Panc1 (cell line): Measurements from ENCODE around the gene TBC1D16. TPM values are rescaled to one million over a fixed set of nuclear protein-coding genes. Genes with fewer than 3 reads are reported as not detected.

ENCODE experiments used
- ATAC-seq: fragments of 200-7000 bp; cut with Tn5 transposase; 2 replicates; pipeline ENCODE4 v1.9.1; 2020; ENCODE audit warnings: mild to moderate bottlenecking, moderate library complexity
- BruUV-seq: library from RNA; stranded (reverse); fragments of 400-500 nt; replicated peaks from 2 replicates; lab custom pipeline; 2021; lab: Mats Ljungman, UMichigan
- CTCF ChIA-PET: fragments of 300-600 bp; sonication (Branson Sonifier 250); formaldehyde crosslinking; loops from one replicate; lab custom pipeline; 2022; ENCODE audit warnings: antibody characterized with exemption; lab: Charles Lee
- POLR2A ChIA-PET: fragments of 300-600 bp; sonication (Branson Sonifier 250); formaldehyde crosslinking; loops from one replicate; lab custom pipeline; 2022; ENCODE audit warnings: antibody characterized with exemption; lab: Charles Lee
- DNase-seq: peaks from one replicate; pipeline ENCODE4 v3.0.0-alpha.2; 2010; ENCODE audit warnings: low read depth, low spot score
- H3K27ac ChIP-seq: 2 replicates; pipeline ENCODE4 v1.5.1; 2011; ENCODE audit warnings: mild to moderate bottlenecking, low read length, inconsistent platforms
- H3K27me3 ChIP-seq: fragments of 200-500 bp; sonication (Bioruptor generic); 2 replicates; pipeline ENCODE4 v1.6.0; 2014; ENCODE audit warnings: low read length, inconsistent platforms; ENCODE audit not compliant: control insufficient read depth, insufficient read depth
- H3K36me3 ChIP-seq: fragments of 200-500 bp; sonication (Bioruptor generic); 2 replicates; pipeline ENCODE4 v1.5.1; 2014; ENCODE audit warnings: inconsistent platforms, mild to moderate bottlenecking, low read length, moderate library complexity; ENCODE audit not compliant: control insufficient read depth, insufficient read depth
- H3K4me1 ChIP-seq: 2 replicates; pipeline ENCODE4 v1.5.1; 2011; ENCODE audit warnings: inconsistent platforms, mild to moderate bottlenecking, low read length, moderate library complexity; ENCODE audit not compliant: control insufficient read depth, insufficient read depth
- H3K4me3 ChIP-seq, 2 experiments: 2 replicates each; pipeline ENCODE4 v1.5.1; 2011 to 2012; ENCODE audit warnings: low read depth in 2 of 2, low read length in 2 of 2, mild to moderate bottlenecking in 2 of 2, inconsistent platforms in 1 of 2, moderate library complexity in 1 of 2
- H3K9me3 ChIP-seq: fragments of 200-500 bp; sonication (Bioruptor generic); 2 replicates; pipeline ENCODE4 v1.5.1; 2014; ENCODE audit warnings: low read depth, mild to moderate bottlenecking, inconsistent platforms, low read length, moderate library complexity; ENCODE audit not compliant: control insufficient read depth, insufficient read depth
- POLR2AphosphoS5 ChIP-seq: IDR thresholded peaks from 2 replicates; pipeline ENCODE4 v1.6.1; 2012; ENCODE audit warnings: mild to moderate bottlenecking, low read depth, low read length, moderate library complexity
- SIN3A ChIP-seq: IDR thresholded peaks from 2 replicates; pipeline ENCODE4 v1.6.1; 2012; ENCODE audit warnings: low read depth, mild to moderate bottlenecking, low read length, moderate library complexity, borderline replicate concordance; ENCODE audit not compliant: insufficient read depth
- TCF7L2 ChIP-seq: IDR thresholded peaks from 2 replicates; pipeline ENCODE4 v1.6.1; 2011; ENCODE audit warnings: mild to moderate bottlenecking, low read depth, low read length, inconsistent platforms
- in situ Hi-C: cut with HindIII; loops from 2 replicates; pipeline ENCODE4 v1.10.0; 2016; ENCODE audit warnings: low sequenced_read_pairs, low pct_unique_long_range_greater_than_20kb
- intact Hi-C: fragments of 100-400 bp; cut with micrococcal nuclease; formaldehyde crosslinking; loops from one replicate; pipeline ENCODE4 v1.10.0; 2022; ENCODE audit not compliant: unreplicated experiment
- total RNA-seq: library from RNA; stranded (reverse); gene quantifications from one replicate; pipeline ENCODE4 v1.2.1, GENCODE V29; 2021; ENCODE audit not compliant: unreplicated experiment
- TF ChIP-seq, protein P1 (sequence below): fragments of 450-650 bp; IDR thresholded peaks from 2 replicates; pipeline ENCODE4 v1.5.1; 2017; ENCODE audit warnings: mild to moderate bottlenecking
- TF ChIP-seq, protein P2 (sequence below), 2 experiments: IDR thresholded peaks; 2 replicates each; pipeline ENCODE4 v1.6.1; 2011 to 2012; ENCODE audit warnings: low read depth in 2 of 2, control low read depth in 1 of 2, low read length in 1 of 2, mild to moderate bottlenecking in 1 of 2, moderate library complexity in 1 of 2; ENCODE audit not compliant: insufficient read depth in 1 of 2

Gene TBC1D16
- total RNA-seq, 1 experiment from 2014 or later: 41.6 TPM

DNA sequence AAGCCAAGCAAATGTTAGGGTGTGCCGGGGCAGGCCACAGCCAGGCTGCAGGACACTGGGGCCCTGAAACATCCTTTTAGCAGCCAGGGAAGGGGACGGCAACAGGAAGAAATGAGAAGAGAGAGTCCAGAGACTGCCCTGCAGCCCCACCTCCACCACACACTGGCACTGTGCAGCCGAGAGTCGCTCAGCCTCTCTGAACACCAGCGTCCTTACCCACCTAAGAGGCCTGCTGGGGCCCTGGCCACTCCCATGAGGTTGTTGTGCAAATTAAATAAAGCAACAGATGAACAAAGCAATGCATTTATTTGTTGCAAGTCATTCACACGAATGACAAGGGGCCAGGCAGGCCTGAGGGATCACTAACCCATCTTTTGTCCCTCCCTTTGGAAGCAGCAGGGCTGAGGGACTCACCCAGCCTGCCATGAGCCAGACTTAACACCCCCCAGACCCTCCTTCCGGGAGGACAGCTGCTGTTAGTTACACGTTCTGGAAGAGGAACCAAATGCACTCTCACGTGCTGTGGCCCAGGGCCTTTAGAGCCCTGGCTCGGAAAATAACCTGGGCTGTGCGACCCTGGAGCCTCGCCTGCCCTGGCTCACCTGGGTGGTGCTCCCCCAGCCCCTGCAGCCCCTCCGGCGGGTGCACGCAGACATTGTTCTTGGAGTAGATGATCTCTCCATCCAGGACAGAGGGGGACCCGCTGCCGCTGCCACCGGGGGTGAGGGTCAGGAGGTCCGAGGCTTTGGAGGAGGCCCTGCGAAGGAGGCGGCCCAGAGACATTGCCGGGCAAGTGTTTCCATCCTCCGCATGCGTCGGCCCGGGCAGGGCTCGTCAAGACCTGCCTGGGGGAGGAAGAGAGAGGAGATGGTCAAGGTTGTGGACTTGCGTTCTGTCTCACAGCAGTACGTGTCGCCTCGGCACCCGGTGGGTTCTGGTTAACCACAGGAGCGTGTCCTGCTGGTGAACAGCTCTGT is 22.6 kb downstream of the TBC1D16 start:
- CTCF ChIA-PET: no interaction called here
- H3K4me1 ChIP-seq: peaks cover 7% of the 10 kb centered on the region
- DNase-seq (no peak), ATAC-seq (no peak)
- intact Hi-C loops (no loop called here), in situ Hi-C loops (no loop called here)
- peaks cover 3% of the 10 kb centered on the region; the same call in 1 of the 2 replicates for H3K9me3 ChIP-seq
- no peak overlapping the region for H3K27ac ChIP-seq
- POLR2A ChIA-PET: no interaction called here
- no peaks in the 10 kb centered on the region for H3K27me3 ChIP-seq
- H3K36me3 ChIP-seq: no peaks in the 10 kb centered on the region
- no TSS peak for BruUV-seq
- TF ChIP-seq, protein P1, sequence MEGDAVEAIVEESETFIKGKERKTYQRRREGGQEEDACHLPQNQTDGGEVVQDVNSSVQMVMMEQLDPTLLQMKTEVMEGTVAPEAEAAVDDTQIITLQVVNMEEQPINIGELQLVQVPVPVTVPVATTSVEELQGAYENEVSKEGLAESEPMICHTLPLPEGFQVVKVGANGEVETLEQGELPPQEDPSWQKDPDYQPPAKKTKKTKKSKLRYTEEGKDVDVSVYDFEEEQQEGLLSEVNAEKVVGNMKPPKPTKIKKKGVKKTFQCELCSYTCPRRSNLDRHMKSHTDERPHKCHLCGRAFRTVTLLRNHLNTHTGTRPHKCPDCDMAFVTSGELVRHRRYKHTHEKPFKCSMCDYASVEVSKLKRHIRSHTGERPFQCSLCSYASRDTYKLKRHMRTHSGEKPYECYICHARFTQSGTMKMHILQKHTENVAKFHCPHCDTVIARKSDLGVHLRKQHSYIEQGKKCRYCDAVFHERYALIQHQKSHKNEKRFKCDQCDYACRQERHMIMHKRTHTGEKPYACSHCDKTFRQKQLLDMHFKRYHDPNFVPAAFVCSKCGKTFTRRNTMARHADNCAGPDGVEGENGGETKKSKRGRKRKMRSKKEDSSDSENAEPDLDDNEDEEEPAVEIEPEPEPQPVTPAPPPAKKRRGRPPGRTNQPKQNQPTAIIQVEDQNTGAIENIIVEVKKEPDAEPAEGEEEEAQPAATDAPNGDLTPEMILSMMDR: no peak
- TF ChIP-seq POLR2AphosphoS5 (no peak), TCF7L2 (no peak)
- TF ChIP-seq, protein P2, sequence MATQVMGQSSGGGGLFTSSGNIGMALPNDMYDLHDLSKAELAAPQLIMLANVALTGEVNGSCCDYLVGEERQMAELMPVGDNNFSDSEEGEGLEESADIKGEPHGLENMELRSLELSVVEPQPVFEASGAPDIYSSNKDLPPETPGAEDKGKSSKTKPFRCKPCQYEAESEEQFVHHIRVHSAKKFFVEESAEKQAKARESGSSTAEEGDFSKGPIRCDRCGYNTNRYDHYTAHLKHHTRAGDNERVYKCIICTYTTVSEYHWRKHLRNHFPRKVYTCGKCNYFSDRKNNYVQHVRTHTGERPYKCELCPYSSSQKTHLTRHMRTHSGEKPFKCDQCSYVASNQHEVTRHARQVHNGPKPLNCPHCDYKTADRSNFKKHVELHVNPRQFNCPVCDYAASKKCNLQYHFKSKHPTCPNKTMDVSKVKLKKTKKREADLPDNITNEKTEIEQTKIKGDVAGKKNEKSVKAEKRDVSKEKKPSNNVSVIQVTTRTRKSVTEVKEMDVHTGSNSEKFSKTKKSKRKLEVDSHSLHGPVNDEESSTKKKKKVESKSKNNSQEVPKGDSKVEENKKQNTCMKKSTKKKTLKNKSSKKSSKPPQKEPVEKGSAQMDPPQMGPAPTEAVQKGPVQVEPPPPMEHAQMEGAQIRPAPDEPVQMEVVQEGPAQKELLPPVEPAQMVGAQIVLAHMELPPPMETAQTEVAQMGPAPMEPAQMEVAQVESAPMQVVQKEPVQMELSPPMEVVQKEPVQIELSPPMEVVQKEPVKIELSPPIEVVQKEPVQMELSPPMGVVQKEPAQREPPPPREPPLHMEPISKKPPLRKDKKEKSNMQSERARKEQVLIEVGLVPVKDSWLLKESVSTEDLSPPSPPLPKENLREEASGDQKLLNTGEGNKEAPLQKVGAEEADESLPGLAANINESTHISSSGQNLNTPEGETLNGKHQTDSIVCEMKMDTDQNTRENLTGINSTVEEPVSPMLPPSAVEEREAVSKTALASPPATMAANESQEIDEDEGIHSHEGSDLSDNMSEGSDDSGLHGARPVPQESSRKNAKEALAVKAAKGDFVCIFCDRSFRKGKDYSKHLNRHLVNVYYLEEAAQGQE (IDR thresholded peaks at IDR 0.05; ENCODE audit: insufficient read depth in 1 of 2, low read depth in 2 of 2, low read length in 1 of 2): no peak
- H3K4me3 ChIP-seq: no peak overlapping the region

DNA sequence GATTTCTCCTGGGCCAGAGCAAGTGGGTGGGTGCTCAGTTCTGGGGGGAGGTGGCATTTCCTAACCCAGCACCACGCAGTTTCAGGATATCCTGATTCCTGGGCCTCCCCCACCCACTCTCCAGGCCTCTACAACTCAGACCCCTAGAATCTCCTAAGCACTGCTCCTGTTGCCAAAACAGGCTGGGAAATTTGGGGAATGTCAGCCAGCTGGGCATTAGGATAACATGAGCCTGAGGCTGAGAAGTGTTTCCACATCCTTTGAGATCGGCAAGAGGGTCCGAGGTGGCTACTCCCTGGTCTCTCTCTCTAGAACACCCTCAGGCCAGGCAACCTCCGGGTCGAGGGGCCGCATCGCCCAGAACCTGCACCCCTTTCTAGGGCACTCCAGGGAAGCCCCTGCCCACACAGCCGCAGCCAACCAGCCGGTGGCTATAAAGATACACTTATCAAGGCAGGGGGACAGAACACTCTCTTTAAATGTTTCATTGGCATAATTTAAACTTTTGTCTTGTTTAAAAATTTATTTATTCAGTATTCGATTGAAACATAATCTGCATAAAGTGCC is 23.6 kb downstream of the TBC1D16 start:
- Histone ChIP-seq H3K4me1 (peaks cover 7% of the 10 kb centered on the region), H3K36me3 (no peaks in the 10 kb centered on the region), H3K27me3 (no peaks in the 10 kb centered on the region), H3K4me3 (no peak overlapping the region), H3K27ac (no peak overlapping the region), H3K9me3 (peaks cover 3% of the 10 kb centered on the region; the same call in 1 of the 2 replicates)
- TF ChIP-seq, protein P2 (IDR thresholded peaks at IDR 0.05; ENCODE audit: insufficient read depth in 1 of 2, low read depth in 2 of 2, low read length in 1 of 2): no peak
- TF ChIP-seq TCF7L2 (no peak), POLR2AphosphoS5 (no peak), SIN3A (no peak)
- TF ChIP-seq, protein P1: no peak
- ATAC-seq (no peak), DNase-seq (no peak)
- intact Hi-C loops: no loop called here
- no TSS peak for BruUV-seq
- POLR2A ChIA-PET: no interaction called here
- in situ Hi-C loops: no loop called here
- CTCF ChIA-PET: no interaction called here
